Measurements from ENCODE around the gene RSU1.

RSU1 gene

GRCh38 chr10:16559236-16559773, 257.9 kb downstream of the RSU1 start:
- DNase-seq (ENCODE audit: extremely low spot score, insufficient read length, low read depth) (no peak), FAIRE-seq (no peak)

GRCh38 chr10:16547973-16548372, 269.3 kb downstream of the RSU1 start:
- no peak for FAIRE-seq
- no peak for DNase-seq (ENCODE audit: extremely low spot score, insufficient read length, low read depth)

DNA sequence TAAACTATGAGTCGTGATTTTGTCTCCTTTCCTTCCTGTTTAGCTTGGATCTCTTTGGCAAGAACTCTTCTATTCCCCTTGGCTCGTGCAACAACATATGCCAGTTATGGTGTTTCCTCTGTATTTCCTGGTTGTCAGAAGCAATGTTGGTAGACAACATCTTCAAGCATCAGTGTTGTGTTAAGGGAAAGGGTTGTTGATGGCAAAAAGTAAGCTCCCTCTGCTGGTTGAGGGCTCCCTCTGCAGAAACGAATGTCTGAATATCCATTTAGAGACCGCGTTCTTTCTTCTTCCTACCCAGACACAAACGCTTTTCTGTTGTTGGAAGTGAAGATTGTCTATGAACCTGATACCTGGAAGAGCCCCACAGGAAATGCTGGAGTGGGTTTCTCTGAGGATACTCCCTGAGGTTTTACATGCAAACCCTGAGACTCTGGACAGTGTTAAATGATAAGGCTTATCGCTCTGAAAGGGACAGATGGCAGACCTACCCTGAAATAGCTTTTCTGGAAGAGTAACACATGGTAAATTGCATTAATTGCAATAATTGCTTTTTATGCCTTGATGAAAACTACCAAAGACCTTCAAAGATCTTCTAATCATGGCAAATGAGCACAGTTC, 272.0 kb downstream of the RSU1 start:
- FAIRE-seq (peak; percentile 81), DNase-seq (ENCODE audit: extremely low spot score, insufficient read length, low read depth) (peak; percentile 28)

GRCh38 chr10:16544591-16544990, 272.6 kb downstream of the RSU1 start:
- DNase-seq (ENCODE audit: extremely low spot score, insufficient read length, low read depth) (no peak), FAIRE-seq (no peak)

DNA sequence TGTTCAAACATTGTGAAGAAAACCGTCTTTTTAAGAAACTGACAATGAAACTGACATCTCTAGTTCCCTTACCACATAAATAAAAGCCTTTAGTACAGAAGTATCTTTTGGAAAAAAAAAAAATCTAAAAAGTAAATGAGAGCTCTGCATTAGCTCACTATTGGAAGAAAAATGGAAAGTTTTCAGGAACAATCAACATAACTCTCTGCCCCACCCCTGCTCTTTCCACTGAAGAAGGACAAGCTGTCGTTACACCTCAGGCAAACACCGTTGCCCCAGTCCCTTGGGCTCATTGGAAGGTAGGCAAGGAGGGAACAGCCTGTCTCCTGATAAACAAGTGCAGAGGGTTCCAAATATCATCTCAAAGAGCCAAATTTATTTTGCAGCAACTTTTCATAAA, 273.1 kb downstream of the RSU1 start:
- no peak for DNase-seq (ENCODE audit: extremely low spot score, insufficient read length, low read depth)
- no peak for FAIRE-seq
